CD4-positive, alpha-beta T cell treated with Interleukin-17A for 1 hour (primary cell): ENCODE results near the gene IRAK1.
A peak's percentile ranks its signal among the peaks of the same experiment; 100 is the strongest.

Source experiments
- DNase-seq: peaks from one replicate; pipeline ENCODE4 v3.0.0-alpha.2; 2020

Gene IRAK1

DNA sequence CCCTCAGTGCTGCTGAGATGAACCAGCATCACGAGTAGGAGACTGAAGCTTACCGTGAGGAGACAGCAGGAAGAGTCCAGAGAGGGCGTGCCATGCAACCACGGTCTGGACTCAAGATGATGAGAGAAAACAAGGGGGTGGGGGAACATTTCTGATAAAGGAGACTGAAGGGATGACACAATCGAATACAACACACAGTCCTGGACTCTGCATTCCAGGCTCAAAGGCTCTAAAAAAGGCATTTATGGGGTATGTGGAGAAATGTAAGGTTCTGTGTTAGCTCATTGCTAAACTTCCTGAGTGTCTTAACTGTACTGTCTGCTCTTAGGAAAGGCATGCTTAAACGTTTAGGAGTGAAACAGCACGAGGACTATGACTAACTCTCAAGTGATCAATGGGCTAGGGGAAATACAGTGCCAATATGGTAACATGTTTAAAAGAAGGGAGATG is 20.6 kb upstream of the IRAK1 start:
- no peak for DNase-seq

- DNase-seq, result no peak
These were observed 19.9 kb upstream of the IRAK1 start for GRCh38 chrX:154039577-154039976.

GRCh38 chrX:154038656-154039055 is 19.0 kb upstream of the IRAK1 start:
- no peak for DNase-seq

GRCh38 chrX:154037754-154038153 is 18.1 kb upstream of the IRAK1 start:
- no peak for DNase-seq

GRCh38 chrX:154036513-154036912 is 16.8 kb upstream of the IRAK1 start:
- DNase-seq, result peak; percentile 33

- no peak for DNase-seq
These were observed 14.1 kb upstream of the IRAK1 start for GRCh38 chrX:154033848-154034247.

DNA sequence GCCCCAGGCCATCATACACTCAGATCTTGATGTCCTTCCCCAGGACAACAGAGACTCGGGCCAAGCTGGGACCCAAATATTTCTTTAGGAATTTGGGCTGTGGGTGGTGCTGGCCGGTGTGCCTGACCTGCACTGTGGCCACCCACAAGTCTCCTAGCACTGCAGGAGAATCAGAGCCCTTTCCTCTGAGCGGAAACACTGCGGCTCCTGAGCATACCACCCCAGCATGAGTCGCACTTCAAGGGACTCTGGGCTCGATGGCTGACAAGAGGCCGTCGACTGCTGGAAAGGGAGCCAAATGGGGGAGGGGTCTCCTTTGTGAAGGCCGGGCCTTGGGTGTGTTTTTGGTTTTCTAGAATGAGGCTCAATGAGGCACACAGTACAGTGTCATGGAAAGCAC is 13.0 kb upstream of the IRAK1 start:
- DNase-seq, result no peak

DNA sequence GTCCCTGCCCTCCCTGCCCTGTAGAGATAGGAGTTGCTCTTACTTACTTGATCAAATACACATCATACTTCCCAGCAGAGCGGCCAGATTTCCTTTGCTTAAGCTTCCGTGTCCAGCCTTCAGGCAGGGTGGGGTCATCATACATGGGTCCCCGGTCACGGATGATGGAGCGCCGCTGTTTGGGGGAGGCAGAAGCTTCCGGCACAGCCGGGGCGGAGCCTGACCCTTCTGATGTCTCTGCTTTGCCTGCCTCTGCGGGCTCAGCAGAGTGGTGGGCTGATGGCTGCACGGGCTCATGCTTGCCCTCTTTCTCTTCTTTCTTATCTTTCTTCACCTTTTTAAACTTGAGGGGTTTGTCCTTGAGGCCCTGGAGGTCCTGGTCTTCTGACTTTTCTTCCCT is 12.5 kb upstream of the IRAK1 start:
- DNase-seq, result no peak

DNA sequence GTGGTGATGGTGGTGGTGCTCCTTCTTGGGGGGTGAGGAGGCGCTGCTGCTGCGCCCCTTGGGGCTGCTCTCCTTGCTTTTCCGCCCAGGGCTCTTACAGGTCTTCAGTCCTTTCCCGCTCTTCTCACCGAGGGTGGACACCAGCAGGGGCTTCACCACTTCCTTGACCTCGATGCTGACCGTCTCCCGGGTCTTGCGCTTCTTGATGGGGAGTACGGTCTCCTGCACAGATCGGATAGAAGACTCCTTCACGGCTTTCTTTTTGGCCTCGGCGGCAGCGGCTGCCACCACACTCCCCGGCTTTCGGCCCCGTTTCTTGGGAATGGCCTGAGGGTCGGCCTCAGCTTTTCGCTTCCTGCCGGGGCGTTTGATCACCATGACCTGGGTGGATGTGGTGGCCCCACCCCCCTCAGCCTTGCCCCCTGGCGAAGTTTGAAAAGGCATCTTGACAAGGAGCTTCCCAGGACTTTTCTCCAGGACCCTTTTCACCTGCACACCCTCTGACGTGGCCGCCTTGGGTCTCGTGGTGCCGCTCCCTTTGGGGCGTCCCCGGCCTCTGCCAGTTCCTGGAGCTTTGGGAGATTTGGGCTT is 11.1 kb upstream of the IRAK1 start:
- no peak for DNase-seq

GRCh38 chrX:154030266-154030665 is 10.6 kb upstream of the IRAK1 start:
- no peak for DNase-seq

DNA sequence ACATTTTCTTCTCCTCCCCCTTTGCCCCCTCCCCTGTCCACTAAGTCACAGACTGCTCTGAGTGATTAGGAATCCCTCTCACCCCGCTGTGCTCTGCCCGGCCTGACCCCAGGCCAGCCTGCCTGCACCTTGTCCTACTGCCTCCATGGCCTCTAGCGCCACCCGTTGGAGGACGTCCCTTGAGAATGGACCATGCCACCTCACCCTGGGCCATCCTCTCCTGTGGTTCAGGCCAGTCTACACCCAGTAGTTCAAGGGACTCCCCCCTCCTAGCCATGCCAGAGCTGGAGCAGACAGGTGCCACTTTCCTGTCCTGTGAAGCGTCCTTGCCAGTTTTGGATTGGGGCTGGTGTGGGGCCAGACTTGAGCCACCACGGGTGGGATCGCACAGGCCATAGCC is 9.7 kb upstream of the IRAK1 start:
- DNase-seq, result no peak

GRCh38 chrX:154028502-154029184 is 8.9 kb upstream of the IRAK1 start:
- no peak for DNase-seq

GRCh38 chrX:154027986-154028385 is 8.3 kb upstream of the IRAK1 start:
- DNase-seq, result no peak

GRCh38 chrX:154027022-154027402 is 7.3 kb upstream of the IRAK1 start:
- DNase-seq, result no peak

GRCh38 chrX:154026136-154027021 is 6.7 kb upstream of the IRAK1 start:
- no peak for DNase-seq

GRCh38 chrX:154025230-154025629 is 5.5 kb upstream of the IRAK1 start:
- DNase-seq, result no peak

- no peak for DNase-seq
These were observed 4.6 kb upstream of the IRAK1 start for GRCh38 chrX:154024271-154024670.

DNA sequence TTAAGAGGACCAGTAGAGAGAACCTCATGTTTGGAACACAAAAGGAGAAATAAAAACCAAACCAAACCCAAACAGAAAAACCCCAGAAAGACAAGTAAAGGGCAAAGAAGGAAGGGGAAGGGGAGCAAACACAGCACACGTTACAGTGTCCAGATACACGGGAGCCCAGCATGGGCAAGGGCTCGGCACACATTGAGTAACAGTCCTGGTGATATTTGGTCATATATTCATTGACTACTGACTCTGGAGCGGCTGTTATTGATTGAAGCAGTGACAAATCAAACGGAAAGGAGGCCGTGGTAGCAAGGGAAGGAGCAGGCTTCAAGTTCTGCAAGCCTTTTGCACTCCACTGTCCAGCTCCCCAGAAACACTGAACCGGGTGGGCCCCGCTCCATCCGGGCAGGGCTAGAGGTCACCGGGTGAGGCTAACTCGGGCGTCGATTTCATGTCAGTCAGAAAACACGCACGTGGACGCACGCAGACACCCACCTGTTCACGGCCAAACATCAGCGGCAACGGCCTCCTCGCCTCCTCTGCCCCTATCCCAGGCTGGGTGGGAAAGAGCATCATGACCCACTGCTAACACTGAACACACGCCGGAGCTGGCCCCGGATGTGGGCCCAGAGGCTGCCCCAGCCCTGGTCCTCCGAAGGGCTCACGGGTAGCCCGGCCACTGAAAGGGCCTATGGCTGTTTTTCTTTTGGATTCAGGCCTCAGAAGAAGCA is 3.7 kb upstream of the IRAK1 start:
- DNase-seq, result no peak

- DNase-seq, result no peak
These were observed 2.4 kb upstream of the IRAK1 start for GRCh38 chrX:154022108-154022507.

DNA sequence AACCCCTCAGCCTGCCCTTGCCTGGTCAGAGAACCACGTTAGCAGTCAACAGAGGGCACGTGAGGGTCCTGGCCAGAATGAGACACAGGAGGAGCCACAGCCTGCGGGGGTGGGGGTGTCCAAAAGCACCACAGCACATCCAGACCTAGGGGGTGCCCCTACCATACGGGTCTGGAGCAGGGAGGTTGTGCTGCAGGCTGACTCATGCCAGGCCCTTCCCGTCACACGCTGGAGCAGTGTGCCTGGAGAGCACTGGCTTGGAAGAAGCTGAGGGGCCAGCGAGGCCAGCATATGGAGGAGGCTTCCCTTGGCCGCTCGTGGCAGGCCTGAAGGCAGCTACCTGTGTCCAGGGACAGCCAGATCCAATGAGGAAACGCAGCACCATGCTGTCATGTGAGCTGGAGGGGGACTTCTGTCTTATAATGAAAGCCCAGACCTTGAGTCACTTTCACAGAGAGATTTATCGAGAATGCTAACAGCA is 1.5 kb upstream of the IRAK1 start:
- no peak for DNase-seq

- peak; percentile 10 for DNase-seq
These were observed 924 bp upstream of the IRAK1 start for GRCh38 chrX:154020536-154021115.

- DNase-seq, result no peak
These were observed 561 bp downstream of the IRAK1 start for GRCh38 chrX:154019061-154019621.
